Coronary artery (tissue), 2 donors: ENCODE data around the gene CD22.

Experiments
- DNase-seq: peaks from one replicate; pipeline ENCODE4 v3.0.0-alpha.2; 2017; ENCODE audit warnings: low spot score
- H3K27ac ChIP-seq, 2 donors: fragments of 200-600 bp; sonication (generic); one replicate each; pipeline ENCODE4 v1.5.1; 2016 to 2019
- H3K4me3 ChIP-seq: fragments of 200-600 bp; sonication (generic); 2 replicates; pipeline ENCODE4 v1.5.1; 2016; ENCODE audit warnings: mild to moderate bottlenecking, moderate library complexity
- TF ChIP-seq, protein P1 (sequence below): fragments of 200-600 bp; sonication (generic); IDR thresholded peaks from one replicate; pipeline ENCODE4 v1.5.1; 2019; ENCODE audit warnings: antibody characterized with exemption

CD22 gene

DNA sequence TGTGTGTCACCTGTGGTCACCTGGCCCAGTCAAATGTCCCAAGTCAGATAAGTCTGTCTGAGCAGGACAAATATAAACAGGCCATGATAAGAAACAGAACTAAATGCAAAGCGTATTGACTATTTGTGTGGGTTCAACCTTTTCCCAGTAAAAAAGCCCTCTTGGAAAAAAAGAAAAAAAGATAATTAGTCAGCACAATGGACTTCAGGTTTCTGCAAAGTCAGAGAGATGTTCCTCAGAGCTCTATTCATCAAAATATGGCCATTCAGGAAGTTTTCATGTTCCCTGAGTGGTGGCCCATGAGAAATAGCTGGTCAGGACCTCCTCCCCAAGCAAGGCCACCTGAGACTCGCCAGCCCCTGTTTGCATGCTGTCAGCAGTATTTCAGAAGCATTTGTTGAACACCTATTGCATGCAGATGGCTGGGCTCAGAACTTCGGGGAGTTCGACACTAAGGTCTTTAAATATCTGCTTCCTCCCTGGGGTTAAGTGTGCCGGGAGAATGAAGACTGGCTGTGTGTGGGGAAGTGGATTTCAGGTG lies 32.0 kb downstream of the CD22 start:
- H3K27ac ChIP-seq: no peak overlapping the region
- TF ChIP-seq, protein P1, sequence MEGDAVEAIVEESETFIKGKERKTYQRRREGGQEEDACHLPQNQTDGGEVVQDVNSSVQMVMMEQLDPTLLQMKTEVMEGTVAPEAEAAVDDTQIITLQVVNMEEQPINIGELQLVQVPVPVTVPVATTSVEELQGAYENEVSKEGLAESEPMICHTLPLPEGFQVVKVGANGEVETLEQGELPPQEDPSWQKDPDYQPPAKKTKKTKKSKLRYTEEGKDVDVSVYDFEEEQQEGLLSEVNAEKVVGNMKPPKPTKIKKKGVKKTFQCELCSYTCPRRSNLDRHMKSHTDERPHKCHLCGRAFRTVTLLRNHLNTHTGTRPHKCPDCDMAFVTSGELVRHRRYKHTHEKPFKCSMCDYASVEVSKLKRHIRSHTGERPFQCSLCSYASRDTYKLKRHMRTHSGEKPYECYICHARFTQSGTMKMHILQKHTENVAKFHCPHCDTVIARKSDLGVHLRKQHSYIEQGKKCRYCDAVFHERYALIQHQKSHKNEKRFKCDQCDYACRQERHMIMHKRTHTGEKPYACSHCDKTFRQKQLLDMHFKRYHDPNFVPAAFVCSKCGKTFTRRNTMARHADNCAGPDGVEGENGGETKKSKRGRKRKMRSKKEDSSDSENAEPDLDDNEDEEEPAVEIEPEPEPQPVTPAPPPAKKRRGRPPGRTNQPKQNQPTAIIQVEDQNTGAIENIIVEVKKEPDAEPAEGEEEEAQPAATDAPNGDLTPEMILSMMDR: no peak
- no peak overlapping the region for H3K4me3 ChIP-seq
- no peak for DNase-seq

DNA sequence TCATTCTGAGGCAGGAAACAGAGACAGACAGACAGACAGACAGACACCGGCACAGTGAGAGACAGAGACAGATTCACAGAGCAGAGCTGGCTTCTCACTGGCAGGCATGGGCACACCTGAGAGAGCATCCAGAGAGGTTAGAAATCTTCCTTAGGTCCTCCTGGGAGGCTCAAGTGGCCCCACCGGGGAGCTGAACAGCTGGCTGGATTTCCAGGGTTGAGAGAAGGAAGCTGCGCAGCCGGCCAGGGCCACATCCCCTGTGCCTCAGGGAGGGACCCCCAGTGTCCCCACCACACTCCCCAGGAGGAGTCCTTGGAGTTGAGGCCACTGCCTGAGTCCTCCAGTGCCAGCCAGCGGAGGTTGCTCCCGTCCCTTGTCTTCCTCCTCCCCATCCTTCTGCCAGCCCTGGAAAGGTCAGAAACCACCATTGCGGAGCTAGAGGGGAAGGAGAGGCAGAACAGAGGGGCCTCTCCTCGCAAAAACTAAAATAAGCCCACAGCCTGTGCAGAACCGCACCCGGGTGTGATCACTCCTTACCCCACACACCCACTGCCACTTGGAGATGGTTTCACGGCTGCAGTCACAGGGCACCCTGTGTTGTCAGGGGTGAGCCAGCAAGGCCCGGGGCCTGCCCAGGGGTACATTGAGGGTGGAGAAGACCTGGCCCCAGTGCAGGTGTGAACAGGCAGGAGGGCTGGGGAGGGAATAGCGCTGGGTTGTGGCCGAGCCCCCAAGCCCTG lies 33.4 kb downstream of the CD22 start:
- Histone ChIP-seq H3K4me3 (no peak overlapping the region), H3K27ac (no peak overlapping the region)
- DNase-seq: no peak
- TF ChIP-seq, protein P1: no peak

DNA sequence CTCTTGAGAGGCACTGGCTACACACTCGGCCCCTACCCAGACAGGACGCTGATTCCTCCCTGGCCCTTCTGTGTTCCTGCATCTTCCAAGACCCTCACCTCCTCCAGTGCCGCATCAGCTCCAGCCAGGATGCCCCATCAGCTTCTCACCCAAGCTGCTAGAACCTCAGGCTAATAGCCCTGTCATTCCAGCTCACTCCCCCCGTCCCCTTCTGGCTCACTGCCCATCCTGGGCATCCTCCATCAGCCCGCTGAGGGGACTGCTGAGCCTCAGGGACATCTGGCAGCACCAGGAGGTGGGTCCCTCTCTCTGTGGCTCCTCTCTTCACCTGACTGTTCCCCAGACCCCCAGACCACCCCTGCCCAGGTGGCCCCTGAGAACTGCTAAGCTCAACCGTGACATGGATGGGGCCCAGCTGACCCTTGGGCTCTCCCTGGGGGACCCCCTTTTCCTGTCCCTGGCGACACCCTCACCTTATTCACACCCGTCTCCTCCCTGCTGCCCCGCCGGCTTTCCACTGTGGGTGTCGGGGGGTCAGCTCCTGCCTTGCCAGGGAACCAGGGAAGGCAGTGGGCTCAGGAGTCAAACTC lies 34.1 kb downstream of the CD22 start:
- TF ChIP-seq, protein P1: no peak
- Histone ChIP-seq H3K4me3 (no peak overlapping the region), H3K27ac (no peak overlapping the region)
- no peak for DNase-seq

DNA sequence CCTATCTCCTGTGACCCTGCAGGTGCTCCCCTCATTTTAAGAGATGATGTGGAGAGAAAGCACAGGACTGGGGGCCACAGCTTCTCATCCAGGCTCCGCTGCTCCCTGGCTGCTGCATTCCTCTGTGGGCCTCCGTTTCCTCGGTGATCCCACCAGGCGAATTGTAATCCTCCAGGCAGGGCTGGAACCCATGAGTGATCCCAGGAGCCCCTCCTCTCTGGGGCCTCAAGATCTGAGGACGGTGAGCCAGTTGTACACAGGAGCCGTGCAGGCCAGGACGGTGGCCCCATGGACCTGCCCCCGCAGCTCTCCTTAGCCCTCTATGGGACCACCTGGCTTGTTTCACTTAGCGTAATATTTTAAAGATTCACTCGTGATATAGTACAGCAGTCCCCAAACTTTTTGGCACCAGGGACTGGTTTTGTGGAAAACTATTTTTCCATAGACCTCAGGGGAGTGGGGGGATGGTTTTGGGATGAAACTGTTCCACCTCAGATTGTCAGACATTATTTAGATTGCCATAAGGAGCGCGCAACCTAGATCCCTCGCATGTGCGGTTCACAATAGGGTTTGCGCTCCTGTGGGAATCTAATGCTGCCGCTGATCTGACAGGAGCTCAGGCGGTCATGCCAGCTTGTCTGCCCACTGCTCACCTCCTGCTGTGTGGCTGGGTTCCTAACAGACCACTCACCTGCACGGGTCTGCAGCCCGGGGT lies 34.9 kb downstream of the CD22 start:
- TF ChIP-seq, protein P1: no peak
- H3K27ac ChIP-seq: no peak overlapping the region
- no peak overlapping the region for H3K4me3 ChIP-seq
- DNase-seq: no peak

DNA sequence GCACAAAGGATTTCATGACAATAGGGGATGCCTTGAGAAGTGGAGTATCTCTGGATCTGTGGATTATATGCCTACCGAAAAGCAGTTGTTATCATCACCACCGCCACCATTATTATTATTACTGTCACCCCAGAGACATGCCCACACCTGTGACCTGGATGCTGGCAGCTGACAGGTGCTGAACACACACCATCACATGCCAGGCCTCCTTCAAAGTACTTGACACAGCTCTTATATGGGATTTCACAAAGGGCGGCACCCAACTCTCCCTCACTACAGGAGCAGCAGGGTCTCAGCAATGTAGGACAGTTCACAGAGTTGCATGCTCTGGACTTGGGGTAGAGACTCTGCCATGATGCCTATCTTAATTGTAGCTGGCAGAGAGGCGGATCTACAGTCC lies 36.3 kb downstream of the CD22 start:
- TF ChIP-seq, protein P1: no peak
- no peak for DNase-seq
- H3K4me3 ChIP-seq: no peak overlapping the region
- H3K27ac ChIP-seq: no peak overlapping the region

DNA sequence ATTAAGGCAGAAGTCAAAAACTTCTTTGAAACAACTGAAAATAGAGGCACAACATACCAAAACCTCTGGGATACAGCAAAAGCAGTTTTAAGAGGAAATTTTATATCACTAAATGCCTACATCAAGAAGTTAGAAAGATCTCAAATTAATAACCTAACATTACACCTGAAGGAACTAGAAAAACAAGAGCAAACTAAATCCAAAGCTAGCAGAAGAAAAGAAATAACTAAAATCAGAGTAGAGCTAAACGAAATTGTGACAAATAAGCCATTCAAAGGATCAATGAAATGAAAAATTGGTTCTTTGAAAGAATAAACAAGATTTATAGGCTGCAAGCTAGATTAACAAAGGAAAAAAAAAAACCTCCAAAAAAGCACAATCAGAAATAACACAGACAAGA lies 39.4 kb downstream of the CD22 start:
- Histone ChIP-seq H3K4me3 (no peak overlapping the region), H3K27ac (no peak overlapping the region)
- no peak for DNase-seq
- TF ChIP-seq, protein P1: no peak
